Ishikawa (cell line): Measurements from ENCODE around the gene LMF1.

Source experiments
- TAF1 ChIP-seq: IDR thresholded peaks from 2 replicates; pipeline ENCODE4 v1.6.1; 2012; ENCODE audit warnings: low read depth, mild to moderate bottlenecking
- USF1 ChIP-seq: IDR thresholded peaks from 2 replicates; pipeline ENCODE4 v1.6.1; 2012

DNA sequence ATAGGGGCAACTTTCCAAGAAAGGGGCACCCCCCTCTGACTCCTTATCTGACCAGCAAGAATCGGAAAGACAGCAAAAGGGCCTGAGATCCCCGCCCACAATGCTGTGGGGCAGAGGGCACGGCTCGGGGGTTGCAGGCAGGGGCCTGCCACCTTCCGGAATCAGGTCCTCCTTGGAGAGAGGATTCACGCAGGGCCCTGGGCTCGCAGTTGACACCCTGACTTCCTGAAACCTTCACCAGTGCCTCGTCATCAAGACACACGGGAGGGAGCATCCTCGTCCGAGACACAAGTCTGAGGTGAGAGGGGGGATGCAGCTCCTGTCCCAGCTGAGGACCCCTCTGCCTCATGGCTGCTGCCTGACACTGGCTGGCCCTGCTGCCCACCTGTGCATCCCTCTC, 81.2 kb downstream of the LMF1 start:
- TF ChIP-seq TAF1: no peak
- TF ChIP-seq USF1: no peak
